ENCODE results near the gene FRAS1. TPM values are rescaled to one million over a fixed set of nuclear protein-coding genes. Genes with fewer than 3 reads are reported as not detected.

FRAS1 gene
- total and polyA plus RNA-seq, 8 donors = 4.7 to 21.5 (median 14.7) TPM

DNA sequence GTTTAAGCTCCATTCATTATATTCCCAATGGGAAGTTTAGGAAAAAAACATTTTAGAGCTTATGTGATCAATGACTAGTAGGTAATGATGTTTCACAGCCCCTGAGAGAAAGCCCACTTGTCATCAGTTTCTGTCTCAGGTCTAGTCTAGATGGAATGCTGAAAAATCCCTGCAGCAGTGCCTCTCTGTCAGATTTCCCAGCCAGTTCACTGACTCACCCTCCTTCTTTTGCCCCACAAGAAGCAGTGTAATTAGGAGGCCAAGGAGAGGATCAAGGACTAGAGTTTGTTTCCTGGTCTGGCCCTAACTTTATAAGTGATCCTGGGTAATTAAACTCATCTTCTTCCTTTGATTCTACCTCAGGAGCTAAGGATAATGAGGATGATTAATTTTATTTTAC, 375.8 kb downstream of the FRAS1 start:
- no peaks in the 10 kb centered on the region for H3K9me3 ChIP-seq
- H3K27me3 ChIP-seq = no peaks in the 10 kb centered on the region
- ATAC-seq (no peak), FAIRE-seq (no peak), DNase-seq (no peak)
- no peaks in the 10 kb centered on the region for H3K4me1 ChIP-seq
- no peak overlapping the region for H3K27ac ChIP-seq
- no peak overlapping the region for H3K4me3 ChIP-seq
- intact Hi-C loops (cut with DNase I) = no loop called here
- H3K36me3 ChIP-seq = no peaks in the 10 kb centered on the region
- no peak for TF ChIP-seq CTCF (IDR thresholded peaks at IDR 0.05)

DNA sequence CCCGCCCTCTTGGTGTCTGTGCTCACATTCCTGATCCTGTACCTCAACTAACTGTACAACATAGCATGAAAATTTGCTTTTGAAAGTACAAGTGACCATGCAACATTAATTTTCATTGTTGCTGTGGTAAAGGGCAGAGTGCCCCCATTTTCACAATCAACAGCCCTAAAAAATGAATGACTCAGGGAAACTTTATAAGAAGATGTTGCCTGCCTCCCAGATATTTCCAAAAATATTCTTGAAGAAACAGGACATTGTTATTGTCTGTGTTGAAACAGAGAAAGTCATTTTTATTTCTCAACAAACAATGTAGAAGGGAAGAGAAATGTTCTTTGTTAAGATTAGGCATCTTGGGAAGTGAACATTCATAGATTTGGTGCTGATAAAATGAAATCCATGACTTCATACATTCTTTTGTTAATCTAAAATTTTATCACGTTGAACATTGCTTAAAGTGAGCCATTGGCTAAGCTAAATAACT, 380.5 kb downstream of the FRAS1 start:
- no peak for TF ChIP-seq CTCF (IDR thresholded peaks at IDR 0.05)
- Histone ChIP-seq H3K36me3 (no peaks in the 10 kb centered on the region), H3K9me3 (no peaks in the 10 kb centered on the region), H3K4me3 (no peak overlapping the region), H3K27ac (no peak overlapping the region), H3K27me3 (no peaks in the 10 kb centered on the region), H3K4me1 (no peaks in the 10 kb centered on the region)
- FAIRE-seq = no peak
- no peak for ATAC-seq
- intact Hi-C loops (cut with DNase I) = no loop called here
- DNase-seq = no peak
- 58 to 64% methylated on average over 2 of the region's 2 CpGs for WGBS, 2 donors

DNA sequence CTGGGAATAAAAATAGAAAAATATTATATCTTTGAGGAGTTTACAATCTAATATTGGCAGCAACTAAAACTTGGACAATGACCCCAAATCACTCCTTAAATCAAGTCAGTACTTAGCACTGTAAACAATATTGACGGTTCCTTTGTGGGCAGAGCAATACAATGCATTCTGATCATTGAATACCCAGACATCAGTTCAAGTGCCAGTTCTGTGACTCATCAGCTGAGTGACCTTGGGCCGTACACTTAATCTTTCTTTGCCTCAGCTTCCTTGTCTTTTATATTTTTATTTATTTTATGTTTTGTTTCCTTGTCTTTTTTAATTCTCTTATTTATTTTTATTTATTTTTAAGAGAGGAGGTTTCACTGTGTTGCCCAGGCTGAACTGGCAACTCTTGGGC, 382.2 kb downstream of the FRAS1 start:
- DNase-seq (no peak), FAIRE-seq (no peak), ATAC-seq (peak in 3 of 4 donors; percentile 51 to 77 (median 69))
- TF ChIP-seq CTCF (IDR thresholded peaks at IDR 0.05) = no peak
- no peaks in the 10 kb centered on the region for H3K4me1 ChIP-seq
- no peaks in the 10 kb centered on the region for H3K36me3 ChIP-seq
- no peaks in the 10 kb centered on the region for H3K27me3 ChIP-seq
- H3K27ac ChIP-seq = no peak overlapping the region
- WGBS, 2 donors = 16 to 24% methylated on average over 2 of the region's 2 CpGs
- intact Hi-C loops (cut with DNase I) = no loop called here
- H3K4me3 ChIP-seq = no peak overlapping the region
- no peaks in the 10 kb centered on the region for H3K9me3 ChIP-seq

DNA sequence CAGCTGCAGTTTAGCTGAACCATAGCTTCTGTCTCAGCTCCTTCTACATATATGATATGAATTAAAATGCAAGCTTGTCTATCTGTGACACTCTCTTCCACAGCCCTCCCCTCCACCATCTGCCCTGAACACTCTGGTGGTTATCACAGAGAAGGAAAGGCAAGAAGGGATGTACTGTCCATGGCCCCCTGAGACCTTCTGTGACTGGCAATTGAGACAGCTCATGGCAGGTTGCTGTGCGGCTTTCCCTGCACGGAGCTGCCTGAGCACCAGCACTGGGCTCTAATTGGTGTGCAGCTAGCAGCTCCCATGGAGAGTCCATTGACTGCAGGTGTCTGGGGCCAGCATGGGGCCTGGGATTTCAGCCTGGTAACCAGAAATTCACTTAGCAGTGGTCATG, 384.6 kb downstream of the FRAS1 start:
- no peaks in the 10 kb centered on the region for H3K4me1 ChIP-seq
- no peak overlapping the region for H3K4me3 ChIP-seq
- no peaks in the 10 kb centered on the region for H3K27me3 ChIP-seq
- no peak for ATAC-seq
- no peak for DNase-seq
- H3K36me3 ChIP-seq = no peaks in the 10 kb centered on the region
- WGBS, 2 donors = 91 to 93% methylated on average over 2 of the region's 2 CpGs
- no peak for TF ChIP-seq CTCF (IDR thresholded peaks at IDR 0.05)
- intact Hi-C loops (cut with DNase I) = no loop called here
- H3K9me3 ChIP-seq = no peaks in the 10 kb centered on the region
- H3K27ac ChIP-seq = no peak overlapping the region
- FAIRE-seq = no peak

DNA sequence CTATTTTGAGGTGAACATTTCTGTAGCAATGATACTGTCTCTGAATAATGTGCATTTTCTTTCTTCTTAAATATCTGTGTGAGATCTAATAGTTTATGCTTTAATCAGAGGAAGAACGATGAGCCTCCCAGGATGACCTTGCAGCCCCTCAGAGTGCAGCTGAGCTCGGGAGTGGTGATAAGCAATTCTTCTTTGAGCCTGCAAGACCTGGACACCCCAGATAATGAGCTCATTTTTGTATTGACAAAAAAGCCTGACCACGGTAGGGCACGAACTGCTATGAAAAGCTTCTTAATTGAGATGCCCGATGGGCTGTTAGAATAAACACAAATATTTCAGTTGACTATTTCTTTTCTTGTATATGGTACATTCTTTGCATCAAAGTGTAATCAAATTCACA, 389.5 kb downstream of the FRAS1 start:
- no peaks in the 10 kb centered on the region for H3K4me1 ChIP-seq
- H3K27me3 ChIP-seq = no peaks in the 10 kb centered on the region
- FAIRE-seq (no peak), ATAC-seq (no peak), DNase-seq (no peak)
- no peak overlapping the region for H3K27ac ChIP-seq
- H3K4me3 ChIP-seq = no peak overlapping the region
- 62 to 73% methylated on average over 5 of the region's 5 CpGs for WGBS, 2 donors
- H3K9me3 ChIP-seq = no peaks in the 10 kb centered on the region
- no peak for TF ChIP-seq CTCF (IDR thresholded peaks at IDR 0.05)
- intact Hi-C loops (cut with DNase I) = no loop called here
- H3K36me3 ChIP-seq = no peaks in the 10 kb centered on the region

Data from pancreas (tissue), 10 donors.